ENCODE measurements around the gene TGFB3. TPM values are rescaled to one million over a fixed set of nuclear protein-coding genes. Genes with fewer than 3 reads are reported as not detected.

Gene TGFB3
- total RNA-seq, 1 donor from 2014 or later: 27.2 TPM

GRCh38 chr14:76007379-76007778, 25.6 kb upstream of the TGFB3 start:
- peaks cover 64% of the 10 kb centered on the region for H3K36me3 ChIP-seq
- H3K27me3 ChIP-seq (ENCODE audit: low read depth): no peaks in the 10 kb centered on the region
- H3K4me1 ChIP-seq: peaks cover 13% of the 10 kb centered on the region
- H3K9me3 ChIP-seq (replicated peaks): peaks cover 19% of the 10 kb centered on the region
- no peak for DNase-seq
- intact Hi-C loops (cut with micrococcal nuclease): no loop called here
- no peak overlapping the region for H3K27ac ChIP-seq (replicated peaks)
- TF ChIP-seq CTCF (IDR thresholded peaks at IDR 0.05; ENCODE audit: borderline replicate concordance): no peak
- no peak overlapping the region for H3K4me3 ChIP-seq

GRCh38 chr14:76006253-76006652, 24.5 kb upstream of the TGFB3 start:
- DNase-seq: no peak
- H3K27me3 ChIP-seq (ENCODE audit: low read depth): no peaks in the 10 kb centered on the region
- TF ChIP-seq CTCF (IDR thresholded peaks at IDR 0.05; ENCODE audit: borderline replicate concordance): no peak
- H3K27ac ChIP-seq (replicated peaks): no peak overlapping the region
- intact Hi-C loops (cut with micrococcal nuclease): no loop called here
- H3K36me3 ChIP-seq: peaks cover 70% of the 10 kb centered on the region
- H3K9me3 ChIP-seq (replicated peaks): peaks cover 19% of the 10 kb centered on the region
- H3K4me3 ChIP-seq: no peak overlapping the region
- peaks cover 2% of the 10 kb centered on the region for H3K4me1 ChIP-seq

GRCh38 chr14:76002383-76002782, 20.6 kb upstream of the TGFB3 start:
- H3K27me3 ChIP-seq (ENCODE audit: low read depth): no peaks in the 10 kb centered on the region
- peaks cover 19% of the 10 kb centered on the region for H3K9me3 ChIP-seq (replicated peaks)
- H3K36me3 ChIP-seq: peaks cover 84% of the 10 kb centered on the region
- H3K4me3 ChIP-seq: no peak overlapping the region
- no peak for DNase-seq
- H3K27ac ChIP-seq (replicated peaks): no peak overlapping the region
- intact Hi-C loops (cut with micrococcal nuclease): no loop called here
- H3K4me1 ChIP-seq: no peaks in the 10 kb centered on the region
- TF ChIP-seq CTCF (IDR thresholded peaks at IDR 0.05; ENCODE audit: borderline replicate concordance): no peak

- H3K4me3 ChIP-seq: no peak overlapping the region
- H3K27me3 ChIP-seq (ENCODE audit: low read depth): no peaks in the 10 kb centered on the region
- DNase-seq: no peak
- no peak for TF ChIP-seq CTCF (IDR thresholded peaks at IDR 0.05; ENCODE audit: borderline replicate concordance)
- peaks cover 10% of the 10 kb centered on the region for H3K9me3 ChIP-seq (replicated peaks)
- H3K36me3 ChIP-seq: peaks cover 69% of the 10 kb centered on the region
- H3K4me1 ChIP-seq: peaks cover 23% of the 10 kb centered on the region
- intact Hi-C loops (cut with micrococcal nuclease): loop anchor here (10.0 kb wide), 1 partner anchor 205 kb away; no protein-coding TSS in a partner anchor
- no peak overlapping the region for H3K27ac ChIP-seq (replicated peaks)
These were observed 17.9 kb upstream of the TGFB3 start for GRCh38 chr14:75999511-76000190.

- H3K27me3 ChIP-seq (ENCODE audit: low read depth): no peaks in the 10 kb centered on the region
- no peaks in the 10 kb centered on the region for H3K9me3 ChIP-seq (replicated peaks)
- TF ChIP-seq CTCF (IDR thresholded peaks at IDR 0.05; ENCODE audit: borderline replicate concordance): no peak
- DNase-seq: no peak
- intact Hi-C loops (cut with micrococcal nuclease): loop anchor here (10.0 kb wide), 1 partner anchor 202 kb away; no protein-coding TSS in a partner anchor
- H3K36me3 ChIP-seq: peaks cover 55% of the 10 kb centered on the region
- peaks cover 51% of the 10 kb centered on the region for H3K4me1 ChIP-seq
- H3K4me3 ChIP-seq: no peak overlapping the region
- H3K27ac ChIP-seq (replicated peaks): peak overlapping the region; percentile 72
These were observed 14.7 kb upstream of the TGFB3 start for GRCh38 chr14:75996488-75996887.

All from left ventricle myocardium inferior (tissue), 1 donor.